ENCODE data around the gene CDKAL1.

DNA sequence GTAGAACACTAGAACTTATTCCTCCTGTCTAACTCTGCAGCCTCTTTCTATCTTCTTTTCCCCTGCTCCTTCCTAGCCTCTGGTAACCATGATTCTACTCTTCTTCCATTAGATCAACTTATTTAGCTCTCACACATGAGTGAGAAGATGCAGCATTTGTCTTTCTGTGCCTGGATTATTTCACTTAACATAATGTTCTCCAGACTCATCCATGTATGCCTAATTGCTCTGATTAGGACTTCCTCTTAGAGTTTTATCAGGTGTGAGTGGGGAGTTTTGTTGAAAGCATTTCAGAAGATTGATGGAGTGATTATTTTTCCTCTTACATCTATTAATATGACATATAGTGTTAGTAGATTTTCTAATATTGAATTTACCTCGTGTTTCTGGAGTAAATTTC is 140.4 kb downstream of the CDKAL1 start:
- TF ChIP-seq, protein P1, sequence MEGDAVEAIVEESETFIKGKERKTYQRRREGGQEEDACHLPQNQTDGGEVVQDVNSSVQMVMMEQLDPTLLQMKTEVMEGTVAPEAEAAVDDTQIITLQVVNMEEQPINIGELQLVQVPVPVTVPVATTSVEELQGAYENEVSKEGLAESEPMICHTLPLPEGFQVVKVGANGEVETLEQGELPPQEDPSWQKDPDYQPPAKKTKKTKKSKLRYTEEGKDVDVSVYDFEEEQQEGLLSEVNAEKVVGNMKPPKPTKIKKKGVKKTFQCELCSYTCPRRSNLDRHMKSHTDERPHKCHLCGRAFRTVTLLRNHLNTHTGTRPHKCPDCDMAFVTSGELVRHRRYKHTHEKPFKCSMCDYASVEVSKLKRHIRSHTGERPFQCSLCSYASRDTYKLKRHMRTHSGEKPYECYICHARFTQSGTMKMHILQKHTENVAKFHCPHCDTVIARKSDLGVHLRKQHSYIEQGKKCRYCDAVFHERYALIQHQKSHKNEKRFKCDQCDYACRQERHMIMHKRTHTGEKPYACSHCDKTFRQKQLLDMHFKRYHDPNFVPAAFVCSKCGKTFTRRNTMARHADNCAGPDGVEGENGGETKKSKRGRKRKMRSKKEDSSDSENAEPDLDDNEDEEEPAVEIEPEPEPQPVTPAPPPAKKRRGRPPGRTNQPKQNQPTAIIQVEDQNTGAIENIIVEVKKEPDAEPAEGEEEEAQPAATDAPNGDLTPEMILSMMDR (IDR thresholded peaks at IDR 0.05) = no peak
- TF ChIP-seq EZH2phosphoT487 (IDR thresholded peaks at IDR 0.05) (no peak), EZH2 (IDR thresholded peaks at IDR 0.05) (no peak)

Data from neural progenitor cell (in vitro differentiated cells).